ENCODE measurements around the gene CES3. TPM values are rescaled to one million over a fixed set of nuclear protein-coding genes. Genes with fewer than 3 reads are reported as not detected.

The CES3 gene
- total and polyA plus RNA-seq, 9 of the 15 experiments (the other 6 are each of a cell fraction or from before 2014, with no cell fraction given): 0.06 to 2.2 (median 0.68) TPM

DNA sequence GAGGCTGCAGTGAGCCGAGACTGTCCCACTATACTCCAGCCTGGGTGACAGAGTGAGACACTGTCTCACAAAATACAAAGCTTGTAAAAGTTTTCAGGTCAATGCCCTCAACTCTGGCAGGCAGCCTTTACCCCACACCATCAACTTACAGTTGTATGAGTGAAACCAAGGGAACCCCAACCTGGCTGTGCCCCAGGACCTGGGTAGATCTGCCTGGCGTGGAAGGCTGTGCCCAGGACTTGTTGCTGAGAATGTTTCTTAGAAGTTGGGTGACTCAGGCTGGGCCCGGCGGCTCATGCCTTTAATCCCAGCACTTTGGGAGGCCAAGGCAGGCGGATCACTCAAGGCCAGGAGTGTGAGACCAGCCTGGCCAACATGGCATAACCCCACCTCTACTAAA, 7.8 kb downstream of the CES3 start:
- TF ChIP-seq CBX2 (IDR thresholded peaks at IDR 0.05; ENCODE audit: insufficient read depth, low read length, poor library complexity, severe bottlenecking) (no peak), ZBED1 (IDR thresholded peaks at IDR 0.05) (no peak), KDM5B (IDR thresholded peaks at IDR 0.05; ENCODE audit: insufficient replicate concordance, low read depth, low read length) (no peak)
- peaks cover 3% of the 10 kb centered on the region for H3K9me1 ChIP-seq (ENCODE audit: control insufficient read depth, insufficient read depth, low read length)
- intact Hi-C loops (cut with micrococcal nuclease): no loop called here
- peaks cover 7 to 30% of the 10 kb centered on the region in 2 experiments; a peak in 4 of 5 replicates for H3K27me3 ChIP-seq (ENCODE audit: control insufficient read depth in 2 of 2, insufficient read depth in 2 of 2, low read length in 2 of 2)
- POLR2A ChIA-PET: interaction anchor here (1.1 to 1.3 kb wide), 4 partner anchors 8 to 49 kb away, joined by 3 read pairs; partner anchors contain the start of gene CES3
- DNase-seq (ENCODE audit: extremely low read depth in 1 of 4, low spot score in 3 of 4): no peak
- H3K79me2 ChIP-seq (ENCODE audit: control insufficient read depth, insufficient read depth, low read length): no peaks in the 10 kb centered on the region
- in situ Hi-C loops (cut with MboI): loop anchor here (25.0 kb wide), 2 partner anchors 193 to 443 kb away; partner anchors contain the start of genes B3GNT9, FBXL8, HSF4 and NOL3
- BruUV-seq (replicated peaks): no TSS peak
- H4K20me1 ChIP-seq (replicated peaks; ENCODE audit: control insufficient read depth, insufficient read depth, low read length): no peaks in the 10 kb centered on the region
- H3K4me2 ChIP-seq (ENCODE audit: insufficient read depth, low read length): no peak overlapping the region
- no peak overlapping the region for H3K4me3 ChIP-seq
- H2AFZ ChIP-seq (ENCODE audit: low read depth, low read length): no peak overlapping the region
- no peak overlapping the region for H3K9ac ChIP-seq (ENCODE audit: insufficient read depth in 1 of 2, low read depth in 2 of 2, low read length in 2 of 2)
- no peaks in the 10 kb centered on the region for H3K36me3 ChIP-seq (ENCODE audit: control insufficient read depth, insufficient read depth, low read length)
- ATAC-seq: no peak
- CTCF ChIA-PET (ENCODE audit: low intra/inter-chr PET ratio): no interaction called here
- 17% methylated on average over 5 of the region's 5 CpGs for WGBS (ENCODE audit: insufficient coverage, low coverage, missing lambda C conversion rate)
- H3K27ac ChIP-seq (ENCODE audit: extremely low read depth, low read depth, low read length): no peak overlapping the region
- H3K9me3 ChIP-seq (replicated peaks; ENCODE audit: control insufficient read depth, insufficient read depth, low read depth, low read length): no peaks in the 10 kb centered on the region
- peaks cover 3 to 13% of the 10 kb centered on the region in 2 experiments; a peak in 2 of 5 replicates for H3K4me1 ChIP-seq (replicated peaks in 1 of 2; ENCODE audit: control insufficient read depth in 2 of 2, insufficient read depth in 2 of 2, low read length in 2 of 2)
- no peak for FAIRE-seq

Data from K562 (cell line).